NCI-H1048 (cell line): ENCODE measurements around the gene ANGPTL1.

Source experiments
- DNase-seq: peaks from one replicate; lab custom pipeline; 2025; lab: John Stamatoyannopoulos, UW

The ANGPTL1 gene

GRCh38 chr1:178870944-178871343 lies at the start of gene ANGPTL1:
Gene ANGPTL1 (minus strand): TSS chr1:178871077. CDS start chr1:178865776, 5,301 bp downstream.
- no peak for DNase-seq

- no peak for DNase-seq
These were observed 48.7 kb upstream of the ANGPTL1 start for GRCh38 chr1:178919581-178919980.

GRCh38 chr1:178918955-178919354 lies 48.1 kb upstream of the ANGPTL1 start:
- no peak for DNase-seq

- DNase-seq, result no peak
These were observed 47.4 kb upstream of the ANGPTL1 start for GRCh38 chr1:178918308-178918707.

GRCh38 chr1:178916448-178917174 lies 45.7 kb upstream of the ANGPTL1 start:
- DNase-seq, result no peak

GRCh38 chr1:178912597-178912996 lies 41.7 kb upstream of the ANGPTL1 start:
- no peak for DNase-seq

- no peak for DNase-seq
These were observed 39.1 kb upstream of the ANGPTL1 start for GRCh38 chr1:178910023-178910422.

- DNase-seq, result no peak
These were observed 37.5 kb upstream of the ANGPTL1 start for GRCh38 chr1:178908358-178908757.

GRCh38 chr1:178901482-178902125 lies 30.7 kb upstream of the ANGPTL1 start:
- DNase-seq, result no peak

- no peak for DNase-seq
These were observed 28.5 kb upstream of the ANGPTL1 start for GRCh38 chr1:178899402-178899801.

GRCh38 chr1:178898401-178898800 lies 27.5 kb upstream of the ANGPTL1 start:
- DNase-seq, result no peak

GRCh38 chr1:178895928-178896327 lies 25.1 kb upstream of the ANGPTL1 start:
- DNase-seq, result no peak

GRCh38 chr1:178886551-178886950 lies 15.7 kb upstream of the ANGPTL1 start:
- no peak for DNase-seq

- no peak for DNase-seq
These were observed 15.0 kb upstream of the ANGPTL1 start for GRCh38 chr1:178885869-178886268.

- DNase-seq, result no peak
These were observed 11.1 kb upstream of the ANGPTL1 start for GRCh38 chr1:178881950-178882349.

GRCh38 chr1:178877896-178878295 lies 7.0 kb upstream of the ANGPTL1 start:
- DNase-seq, result no peak

GRCh38 chr1:178875936-178876335 lies 5.1 kb upstream of the ANGPTL1 start:
- no peak for DNase-seq

- DNase-seq, result no peak
These were observed 4.1 kb upstream of the ANGPTL1 start for GRCh38 chr1:178874966-178875365.

- DNase-seq, result no peak
These were observed 859 bp upstream of the ANGPTL1 start for GRCh38 chr1:178871551-178872320.

GRCh38 chr1:178870221-178870620 lies 656 bp downstream of the ANGPTL1 start:
- DNase-seq, result no peak

GRCh38 chr1:178869119-178869697 lies 1.7 kb downstream of the ANGPTL1 start:
- no peak for DNase-seq

- no peak for DNase-seq
These were observed 2.2 kb downstream of the ANGPTL1 start for GRCh38 chr1:178868706-178869105.

GRCh38 chr1:178867670-178868069 lies 3.2 kb downstream of the ANGPTL1 start:
- DNase-seq, result no peak
